GM19099 (cell line): Measurements from ENCODE around the gene TERT.

Experiments used
- POLR2A ChIP-seq: IDR thresholded peaks from 3 replicates; pipeline ENCODE4 v1.6.1; 2011; ENCODE audit warnings: low read depth; ENCODE audit not compliant: insufficient read length; ENCODE audit errors: extremely low read depth

TERT gene

DNA sequence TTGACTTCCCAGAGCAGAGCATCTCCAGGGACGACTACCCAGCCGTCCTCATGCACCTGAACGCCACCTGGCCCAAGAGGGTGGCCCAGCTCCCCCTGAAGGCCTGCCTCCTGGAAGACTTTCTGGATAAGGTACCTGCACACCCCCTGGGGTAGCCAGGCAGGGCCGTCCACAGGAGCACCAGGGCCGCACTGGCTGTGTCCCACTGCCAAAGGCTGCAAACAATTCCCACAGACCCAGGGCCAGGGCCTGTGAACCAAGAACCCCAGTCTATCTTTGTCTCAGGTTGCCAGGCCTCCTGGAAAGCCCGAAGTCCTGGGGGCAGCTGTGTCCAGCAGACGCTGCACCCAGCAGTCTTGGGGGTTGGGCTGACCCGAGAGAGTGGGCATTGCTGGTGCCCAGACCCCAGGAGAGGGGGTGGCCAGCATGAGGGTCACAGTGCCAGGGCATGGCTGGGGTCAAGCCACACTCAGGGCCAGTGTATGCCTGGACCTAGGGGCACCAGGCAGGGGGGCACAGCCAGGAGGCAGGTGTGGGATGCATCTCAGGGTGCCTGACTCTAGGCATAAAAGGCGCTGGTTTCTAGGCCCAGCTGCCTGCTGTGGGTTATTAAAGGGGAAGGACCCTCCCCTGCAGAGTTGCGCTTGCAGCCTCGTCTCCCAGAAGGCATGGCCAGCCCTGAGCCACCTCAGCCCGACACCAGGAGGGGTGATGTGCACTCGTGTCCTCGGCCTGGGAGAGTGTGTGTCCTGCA is 52.0 kb downstream of the TERT start:
- TF ChIP-seq POLR2A: no peak

DNA sequence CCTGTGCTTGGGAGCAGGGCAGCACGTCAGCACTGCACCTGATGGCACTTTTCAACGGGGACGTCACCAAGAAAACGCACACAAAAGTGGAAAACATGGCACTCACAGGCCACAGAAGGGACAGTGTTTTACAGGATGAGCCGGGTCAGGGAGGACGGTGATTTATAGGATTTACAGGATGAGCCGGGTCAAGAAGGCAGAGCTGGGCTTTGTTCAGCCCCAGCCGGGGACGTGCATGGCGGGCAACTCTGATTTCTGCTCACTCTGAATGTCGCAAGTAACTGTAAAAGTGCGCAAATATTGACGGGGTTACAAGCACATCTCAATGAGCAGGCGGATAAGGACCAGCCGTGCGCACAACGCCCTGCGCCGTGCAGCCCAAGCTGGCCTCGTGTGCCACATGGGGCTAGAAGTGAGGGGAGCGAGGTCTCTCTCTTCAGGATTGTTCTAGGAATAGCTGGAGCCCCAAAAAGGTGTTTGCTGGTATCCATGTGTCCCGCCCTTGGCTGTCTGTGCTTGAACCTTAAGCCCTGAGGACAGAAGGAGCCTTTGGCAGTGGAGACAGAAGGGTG is 53.3 kb downstream of the TERT start:
- no peak for TF ChIP-seq POLR2A

DNA sequence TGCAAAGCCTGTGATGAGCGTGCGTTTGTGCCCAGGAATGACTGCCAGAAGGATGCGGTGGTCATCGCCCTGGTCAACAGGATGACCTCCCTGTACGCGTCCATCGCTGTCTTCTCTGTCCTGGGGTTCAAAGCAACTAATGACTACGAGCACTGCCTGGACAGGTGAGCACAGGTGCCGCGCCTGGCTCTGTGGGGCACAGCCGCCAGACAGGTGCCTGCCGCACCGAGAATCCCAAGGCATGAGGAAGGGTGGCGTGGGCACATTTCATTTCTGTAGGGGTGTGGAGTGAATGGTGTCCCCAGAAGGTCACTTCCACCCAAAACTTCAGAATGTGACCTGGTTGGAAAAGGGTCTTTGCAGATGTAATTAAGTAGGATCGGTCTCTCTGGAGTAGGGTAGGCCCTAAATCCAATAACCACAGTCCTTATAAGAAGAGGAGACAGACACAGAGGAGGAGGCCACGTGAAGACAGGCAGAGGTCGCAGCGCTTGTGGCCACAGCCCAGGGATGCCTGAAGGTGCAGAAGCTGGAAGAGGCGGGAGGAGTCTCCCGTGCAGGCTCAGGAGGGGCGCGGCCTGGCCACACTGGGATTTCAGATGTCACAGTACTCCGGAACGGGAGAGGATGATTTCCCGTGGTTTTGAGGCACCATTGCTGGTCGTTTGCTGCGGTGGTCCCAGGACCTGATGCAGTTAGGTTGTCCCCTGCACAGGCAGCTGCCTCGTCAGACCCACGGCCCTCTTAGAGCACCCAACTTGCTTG is 54.2 kb downstream of the TERT start:
- no peak for TF ChIP-seq POLR2A

DNA sequence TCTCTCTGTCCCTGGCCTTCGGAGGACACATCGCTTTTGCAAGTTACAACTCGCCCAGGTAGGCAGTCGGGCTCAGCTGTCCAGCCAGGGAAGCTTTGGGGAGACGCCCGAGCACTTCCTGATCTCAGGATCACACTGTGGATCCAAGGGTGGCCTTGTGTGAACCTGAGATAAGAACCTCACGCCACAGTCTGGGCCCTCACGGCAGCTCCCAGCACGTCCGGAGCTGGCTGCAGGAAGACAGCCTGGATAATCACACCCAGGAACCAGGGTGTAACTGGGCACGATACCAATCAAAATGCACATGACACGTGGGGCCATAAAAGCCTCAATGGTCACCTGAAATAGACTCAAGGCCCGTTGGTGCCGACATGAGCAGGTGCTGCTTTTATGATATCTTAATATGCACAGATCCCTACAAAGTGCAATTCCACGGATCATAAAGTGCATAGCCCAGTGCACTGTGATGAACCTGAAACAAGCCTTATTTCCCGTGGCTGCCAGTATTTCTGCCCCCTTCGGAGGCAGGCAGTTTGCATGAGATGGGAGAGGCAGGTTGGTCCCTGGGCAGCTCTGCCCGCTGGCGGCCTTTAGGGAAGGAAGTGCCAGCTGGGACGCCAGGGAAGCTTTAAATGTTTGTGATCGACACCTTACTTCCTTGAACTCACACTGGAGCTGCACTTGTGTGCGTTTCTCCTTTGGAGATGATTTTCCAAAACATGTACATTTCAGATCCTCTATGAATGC is 55.2 kb downstream of the TERT start:
- TF ChIP-seq POLR2A: no peak

DNA sequence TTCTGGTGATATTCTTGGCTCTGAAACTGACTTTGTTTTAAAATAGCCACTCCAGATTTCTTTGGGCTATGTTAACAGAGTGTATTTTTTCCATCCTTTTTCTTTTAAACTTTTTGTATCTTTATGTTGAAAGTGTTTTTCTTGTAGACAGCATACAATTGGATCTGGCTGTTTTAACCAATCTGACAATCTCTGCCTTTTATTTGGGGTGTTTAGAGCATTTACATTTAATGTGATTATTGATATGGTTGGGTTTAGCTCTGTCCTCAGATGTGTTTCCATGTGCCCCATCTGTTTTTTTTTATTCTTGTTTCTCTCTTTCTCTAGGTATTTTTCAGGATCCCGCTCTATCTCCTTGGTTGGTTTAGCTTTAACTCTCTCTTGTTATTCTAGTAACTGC is 59.0 kb downstream of the TERT start:
- TF ChIP-seq POLR2A: no peak

DNA sequence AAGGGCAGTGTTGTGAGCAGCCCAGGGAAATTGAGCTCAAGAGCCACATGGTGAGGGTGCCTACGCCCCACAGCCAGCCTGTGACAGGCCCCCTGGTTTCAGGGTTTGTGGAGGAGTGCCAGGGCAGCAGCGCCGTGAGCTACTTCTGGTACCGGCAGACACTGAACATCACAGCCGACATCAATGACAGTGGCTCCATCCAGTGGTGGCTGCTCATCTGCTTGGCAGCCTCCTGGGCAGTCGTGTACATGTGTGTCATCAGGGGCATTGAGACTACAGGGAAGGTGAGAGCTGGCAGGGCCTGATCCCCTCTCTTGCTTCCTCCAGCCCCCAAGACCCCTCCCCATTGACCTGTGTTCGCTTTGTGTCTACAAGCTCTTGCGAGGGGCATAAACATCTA is 59.5 kb downstream of the TERT start:
- TF ChIP-seq POLR2A: no peak

DNA sequence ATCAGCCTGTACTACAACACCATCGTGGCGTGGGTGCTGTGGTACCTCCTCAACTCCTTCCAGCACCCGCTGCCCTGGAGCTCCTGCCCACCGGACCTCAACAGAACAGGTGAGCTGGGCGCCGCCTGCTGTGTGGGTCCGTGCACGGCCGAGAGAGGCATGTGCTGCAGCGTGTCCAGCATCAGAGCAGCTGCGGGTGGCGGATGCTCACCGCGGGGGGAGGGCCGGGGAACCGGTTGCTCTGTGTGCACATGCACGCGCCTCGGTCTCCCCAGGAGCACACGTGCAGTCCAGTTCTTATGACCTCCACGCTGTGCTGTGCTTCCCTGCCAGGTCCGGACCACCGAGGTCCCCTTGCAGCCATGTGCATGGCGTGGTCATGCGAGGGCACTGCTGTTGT is 62.1 kb downstream of the TERT start:
- no peak for TF ChIP-seq POLR2A

DNA sequence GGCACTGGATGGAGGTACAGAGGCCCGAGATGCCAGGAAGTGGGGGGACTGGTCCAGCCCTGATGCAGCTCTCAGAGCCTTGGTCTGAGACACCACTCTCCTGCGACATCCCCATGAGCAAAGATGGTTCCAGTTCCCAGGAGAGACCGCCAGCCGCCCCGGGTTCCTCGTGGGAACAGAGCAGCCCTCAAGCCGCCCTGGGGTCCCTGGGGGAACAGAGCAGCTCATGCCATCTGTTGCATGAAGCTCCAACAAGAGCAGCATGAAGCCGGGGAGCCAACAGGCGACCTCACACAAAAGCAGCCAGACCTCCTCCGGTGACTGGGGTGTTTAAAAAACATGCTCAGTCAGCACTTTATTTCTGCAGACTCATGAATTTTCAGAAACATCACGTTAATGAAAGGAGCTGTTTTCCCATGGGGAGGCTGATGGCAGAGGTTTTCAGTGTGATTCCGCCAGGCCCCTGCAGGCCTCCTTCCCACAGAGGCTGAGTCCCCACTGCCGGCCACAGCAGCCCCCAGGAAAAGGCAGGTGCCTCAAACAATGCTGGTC is 63.4 kb downstream of the TERT start:
- TF ChIP-seq POLR2A: no peak

DNA sequence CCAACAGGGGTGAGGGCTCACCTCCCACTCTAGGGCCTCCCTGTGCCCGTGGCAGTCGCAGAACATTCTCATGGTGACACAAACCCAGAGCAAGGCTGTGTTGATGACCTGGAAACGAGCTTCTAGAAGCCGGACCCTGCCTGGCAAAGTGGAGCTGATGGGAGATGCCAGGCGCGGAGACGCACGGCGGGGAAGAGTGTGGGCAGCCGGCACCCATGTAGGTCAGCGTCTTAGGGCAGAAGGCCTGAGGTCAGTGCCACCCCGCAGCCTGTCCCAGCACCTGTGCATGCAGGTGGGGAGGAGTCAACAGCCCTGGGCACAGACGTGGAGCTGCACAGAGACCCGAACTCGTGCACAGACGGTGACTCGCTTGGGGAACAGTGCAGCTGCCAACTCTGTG is 64.3 kb downstream of the TERT start:
- TF ChIP-seq POLR2A: no peak

DNA sequence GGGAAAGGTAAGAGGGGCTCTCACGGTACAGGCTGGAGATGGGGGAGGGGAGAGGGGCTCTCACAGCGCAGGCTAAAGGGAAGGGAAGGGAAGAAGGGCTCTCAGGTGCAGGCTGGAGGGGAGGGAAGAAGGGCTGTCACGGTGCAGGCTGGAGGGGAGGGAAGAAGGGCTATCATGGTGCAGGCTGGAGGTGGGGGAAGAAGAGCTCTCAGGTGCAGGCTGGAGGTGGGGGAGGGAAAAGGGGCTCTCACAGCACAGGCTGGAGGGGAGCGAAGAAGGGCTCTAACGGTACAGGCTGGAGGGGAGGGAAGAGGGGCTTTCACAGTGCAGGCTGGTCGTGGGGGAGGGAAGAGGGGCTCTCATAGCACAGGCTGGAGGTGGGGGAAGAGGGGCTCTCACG is 65.0 kb downstream of the TERT start:
- no peak for TF ChIP-seq POLR2A

DNA sequence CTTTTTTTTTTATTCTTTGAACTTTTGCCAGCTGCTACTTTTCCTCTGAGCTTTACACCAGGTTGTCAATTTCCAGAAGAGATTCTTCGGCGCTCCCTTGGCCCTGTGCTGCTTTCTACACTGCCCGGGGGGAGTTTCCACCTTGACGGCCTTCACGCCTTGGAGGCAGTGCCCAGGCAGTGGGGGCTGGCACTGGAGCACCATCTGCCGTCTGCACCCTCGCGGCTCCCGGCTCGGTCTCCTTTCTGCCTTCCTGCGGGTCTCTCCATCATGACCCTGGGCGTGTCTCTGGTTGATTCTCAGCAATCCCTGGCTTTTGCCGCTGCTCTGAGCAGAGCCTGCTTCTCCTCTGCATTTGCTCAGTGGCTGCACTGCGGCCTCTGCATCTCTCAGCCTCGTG is 66.7 kb downstream of the TERT start:
- no peak for TF ChIP-seq POLR2A

DNA sequence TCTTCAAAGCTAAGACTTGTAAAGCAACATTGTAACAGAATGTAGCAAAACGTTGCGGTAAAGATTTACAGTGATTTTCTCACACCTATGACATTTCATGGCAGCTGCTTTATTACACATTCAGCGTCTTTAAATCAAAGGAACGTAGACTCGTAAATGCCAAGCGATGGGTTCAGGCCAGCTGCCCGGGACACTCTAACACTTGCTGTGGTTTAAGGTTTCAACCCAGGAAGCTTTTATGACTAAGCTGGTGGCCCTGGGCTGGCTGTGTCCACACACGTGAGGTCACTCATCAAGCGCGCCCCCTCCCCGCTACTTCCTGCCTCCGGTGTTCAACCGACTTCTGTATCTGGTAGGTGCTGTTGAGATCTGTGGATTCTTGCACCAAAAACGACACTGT is 67.2 kb downstream of the TERT start:
- TF ChIP-seq POLR2A: no peak

DNA sequence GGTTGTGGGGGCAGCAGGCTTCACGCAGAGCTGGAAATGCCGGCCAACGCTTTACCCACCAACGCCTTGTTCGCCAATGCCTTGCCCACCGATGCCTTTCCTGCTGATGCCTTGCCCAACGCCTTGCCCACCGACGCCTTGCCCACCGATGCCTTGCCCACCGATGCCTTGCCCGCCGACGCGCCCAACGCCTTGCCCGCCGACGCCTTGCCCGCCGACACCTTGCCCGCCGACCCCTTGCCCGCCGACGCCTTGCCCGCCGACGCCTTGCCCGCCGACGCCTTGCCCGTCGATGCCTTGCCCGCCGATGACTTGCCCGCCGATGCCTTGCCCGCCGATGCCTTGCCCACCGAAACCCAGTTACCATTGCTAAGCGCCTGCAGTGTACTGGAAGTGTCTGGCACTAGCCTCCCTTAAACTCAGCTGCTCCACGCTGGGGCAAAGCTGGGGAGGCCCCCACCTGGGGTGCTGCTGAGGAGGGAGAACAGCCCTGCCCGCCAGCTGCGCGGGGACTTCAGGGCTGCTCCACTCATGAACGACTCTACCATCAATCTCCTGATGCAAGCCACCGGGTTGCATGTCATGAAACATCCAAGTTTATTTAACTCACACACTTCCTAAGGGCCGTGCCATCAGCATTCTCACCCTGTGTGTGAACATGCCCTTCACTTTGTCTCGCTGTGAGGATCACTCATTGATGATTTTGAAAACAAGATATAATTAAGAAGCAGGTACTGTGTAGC is 67.9 kb downstream of the TERT start:
- TF ChIP-seq POLR2A: no peak

DNA sequence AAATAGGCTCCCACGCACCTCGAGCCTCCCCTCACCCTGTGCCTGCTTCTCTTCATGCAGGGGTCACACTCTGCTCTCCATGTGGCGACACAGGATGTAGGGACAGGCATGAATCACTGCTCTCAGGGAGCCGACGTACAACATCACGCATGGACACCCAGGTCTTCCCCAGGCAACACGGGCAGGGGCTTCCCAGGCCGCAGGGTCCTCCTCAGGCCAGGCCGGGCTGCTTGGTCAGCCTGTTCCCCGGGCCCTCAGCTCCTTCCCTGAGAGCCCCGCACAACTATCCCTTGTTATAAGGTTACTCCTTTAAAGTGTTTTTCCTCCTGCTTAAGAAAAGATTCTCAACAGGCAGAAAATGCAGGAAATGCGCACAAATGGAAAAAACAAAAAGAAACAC is 68.6 kb downstream of the TERT start:
- TF ChIP-seq POLR2A: no peak

DNA sequence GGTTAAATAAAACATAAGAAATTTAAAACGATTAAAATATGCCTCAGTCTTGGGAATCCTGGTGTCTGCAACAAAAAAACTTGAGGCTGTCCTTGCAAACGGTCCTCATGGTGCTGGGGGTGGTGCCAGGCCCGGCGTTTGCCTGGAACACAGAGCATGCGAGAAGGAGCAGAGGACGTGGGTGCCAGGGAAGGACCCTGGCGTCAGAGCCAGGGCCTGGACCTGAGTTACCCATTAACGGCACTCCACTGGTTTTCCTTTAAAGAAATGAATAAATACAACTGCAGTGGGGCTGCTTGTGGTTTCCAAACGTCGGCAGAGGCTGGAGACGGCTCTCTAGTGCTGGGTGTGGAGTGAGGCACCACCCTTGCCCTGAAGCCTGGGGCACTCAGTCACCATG is 69.8 kb downstream of the TERT start, which contains the start of gene SLC6A18:
SLC6A18 (plus strand) TSS at position 301 of the 400 bp plus-strand sequence; CDS start at position 398, 97 bp downstream.
- no peak for TF ChIP-seq POLR2A

DNA sequence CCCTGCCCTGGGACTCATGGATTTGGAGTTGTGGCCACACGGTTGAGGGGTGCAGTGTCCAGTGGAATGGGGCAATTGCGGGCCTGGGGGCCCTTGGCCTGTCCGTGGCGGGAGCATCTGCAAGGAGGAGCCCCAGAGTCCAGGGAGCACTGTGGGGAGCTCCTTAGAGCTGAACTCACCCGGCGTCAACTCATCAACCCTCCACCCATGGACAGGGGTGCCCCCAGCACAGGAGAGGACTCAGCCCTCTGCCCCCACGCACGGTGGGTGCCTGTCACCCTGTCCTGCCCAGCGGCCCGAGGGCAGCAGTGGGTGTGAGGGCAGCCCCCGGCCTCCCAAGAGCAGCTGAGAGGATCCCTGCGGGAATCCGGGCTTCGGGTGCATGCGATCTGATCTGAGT is 70.2 kb downstream of the TERT start:
- TF ChIP-seq POLR2A: no peak
